OCI-M2 (cell line): ENCODE data around the gene TMEM236.
"Not testable (repeated sequence)": the region's sequence is repeated elsewhere in the genome, so short reads cannot be mapped to it uniquely, and the experiment has no call there.

Experiments used
- DNase-seq: peaks from one replicate; lab custom pipeline; 2025; ENCODE audit not compliant: unreplicated experiment; lab: John Stamatoyannopoulos, UW

TMEM236 gene

GRCh38 chr10:17751781-17752445 lies at the start of gene TMEM236:
Gene TMEM236 (plus strand): TSS chr10:17752201. CDS start chr10:17752296, 95 bp downstream.
- no peak for DNase-seq

- no peak for DNase-seq
Measured at GRCh38 chr10:17703706-17704105, 48.3 kb upstream of the TMEM236 start.

- no peak for DNase-seq
Measured at GRCh38 chr10:17708821-17709220, 43.2 kb upstream of the TMEM236 start.

GRCh38 chr10:17709492-17709891 lies 42.5 kb upstream of the TMEM236 start:
- no peak for DNase-seq

GRCh38 chr10:17710181-17710580 lies 41.8 kb upstream of the TMEM236 start:
- no peak for DNase-seq

GRCh38 chr10:17712053-17712452 lies 39.9 kb upstream of the TMEM236 start:
- DNase-seq: no peak

- no peak for DNase-seq
Measured at GRCh38 chr10:17712717-17713471, 39.1 kb upstream of the TMEM236 start.

- DNase-seq: no peak
Measured at GRCh38 chr10:17713758-17714157, 38.2 kb upstream of the TMEM236 start.

- DNase-seq: no peak
Measured at GRCh38 chr10:17716161-17716560, 35.8 kb upstream of the TMEM236 start.

GRCh38 chr10:17722317-17723014 lies 29.5 kb upstream of the TMEM236 start:
- not testable (repeated sequence) for DNase-seq

- no peak for DNase-seq
Measured at GRCh38 chr10:17725703-17726102, 26.3 kb upstream of the TMEM236 start.

GRCh38 chr10:17729630-17730029 lies 22.4 kb upstream of the TMEM236 start:
- DNase-seq: no peak

GRCh38 chr10:17730667-17731066 lies 21.3 kb upstream of the TMEM236 start:
- DNase-seq: no peak

GRCh38 chr10:17731331-17732020 lies 20.5 kb upstream of the TMEM236 start:
- no peak for DNase-seq

GRCh38 chr10:17733620-17734019 lies 18.4 kb upstream of the TMEM236 start:
- no peak for DNase-seq

- no peak for DNase-seq
Measured at GRCh38 chr10:17734432-17735080, 17.4 kb upstream of the TMEM236 start.

GRCh38 chr10:17735166-17735941 lies 16.6 kb upstream of the TMEM236 start:
- no peak for DNase-seq

- no peak for DNase-seq
Measured at GRCh38 chr10:17736223-17736622, 15.8 kb upstream of the TMEM236 start.

- DNase-seq: no peak
Measured at GRCh38 chr10:17737027-17737965, 14.7 kb upstream of the TMEM236 start.
